ENCODE results near the gene STK24. TPM values are rescaled to one million over a fixed set of nuclear protein-coding genes. Genes with fewer than 3 reads are reported as not detected.

STK24 gene
- total and polyA plus RNA-seq, 2 of the 8 experiments (the other 6 are each of a cell fraction or from before 2014, with no cell fraction given) = 62.8 to 143 TPM

DNA sequence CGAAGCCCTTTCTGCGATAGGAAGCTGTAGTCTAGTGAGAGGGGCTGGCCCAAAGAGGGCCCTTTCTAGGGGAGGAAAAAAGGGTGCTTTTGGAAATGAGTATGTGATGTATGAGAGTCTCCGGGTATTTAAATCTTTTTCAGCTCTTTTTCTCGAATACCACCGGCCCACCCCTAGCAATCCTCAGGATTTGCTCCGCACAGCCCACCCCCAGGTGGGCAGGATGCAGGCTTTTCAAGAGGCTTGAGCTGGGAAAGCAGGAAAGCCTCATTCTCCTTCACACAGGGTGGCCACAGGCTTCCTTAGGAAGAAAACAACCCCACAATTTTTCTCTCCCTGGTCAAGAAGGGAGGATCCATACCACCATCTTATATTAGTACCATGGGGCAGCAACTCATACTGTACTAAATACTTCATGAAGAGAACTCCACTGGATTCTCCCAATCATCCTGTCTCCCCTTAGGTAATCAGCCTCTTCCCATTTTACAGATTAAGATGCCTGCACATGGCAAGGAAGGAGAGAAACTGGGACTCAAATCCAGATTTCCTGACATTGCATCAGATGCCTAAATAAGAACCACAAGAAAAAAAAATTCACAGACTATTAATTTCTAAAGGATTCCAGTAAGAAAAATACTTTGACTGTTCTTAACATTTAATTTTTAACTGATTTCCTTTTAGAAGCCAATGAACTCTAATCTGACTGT, 84.4 kb downstream of the STK24 start (continued):
- TF ChIP-seq, protein P1, sequence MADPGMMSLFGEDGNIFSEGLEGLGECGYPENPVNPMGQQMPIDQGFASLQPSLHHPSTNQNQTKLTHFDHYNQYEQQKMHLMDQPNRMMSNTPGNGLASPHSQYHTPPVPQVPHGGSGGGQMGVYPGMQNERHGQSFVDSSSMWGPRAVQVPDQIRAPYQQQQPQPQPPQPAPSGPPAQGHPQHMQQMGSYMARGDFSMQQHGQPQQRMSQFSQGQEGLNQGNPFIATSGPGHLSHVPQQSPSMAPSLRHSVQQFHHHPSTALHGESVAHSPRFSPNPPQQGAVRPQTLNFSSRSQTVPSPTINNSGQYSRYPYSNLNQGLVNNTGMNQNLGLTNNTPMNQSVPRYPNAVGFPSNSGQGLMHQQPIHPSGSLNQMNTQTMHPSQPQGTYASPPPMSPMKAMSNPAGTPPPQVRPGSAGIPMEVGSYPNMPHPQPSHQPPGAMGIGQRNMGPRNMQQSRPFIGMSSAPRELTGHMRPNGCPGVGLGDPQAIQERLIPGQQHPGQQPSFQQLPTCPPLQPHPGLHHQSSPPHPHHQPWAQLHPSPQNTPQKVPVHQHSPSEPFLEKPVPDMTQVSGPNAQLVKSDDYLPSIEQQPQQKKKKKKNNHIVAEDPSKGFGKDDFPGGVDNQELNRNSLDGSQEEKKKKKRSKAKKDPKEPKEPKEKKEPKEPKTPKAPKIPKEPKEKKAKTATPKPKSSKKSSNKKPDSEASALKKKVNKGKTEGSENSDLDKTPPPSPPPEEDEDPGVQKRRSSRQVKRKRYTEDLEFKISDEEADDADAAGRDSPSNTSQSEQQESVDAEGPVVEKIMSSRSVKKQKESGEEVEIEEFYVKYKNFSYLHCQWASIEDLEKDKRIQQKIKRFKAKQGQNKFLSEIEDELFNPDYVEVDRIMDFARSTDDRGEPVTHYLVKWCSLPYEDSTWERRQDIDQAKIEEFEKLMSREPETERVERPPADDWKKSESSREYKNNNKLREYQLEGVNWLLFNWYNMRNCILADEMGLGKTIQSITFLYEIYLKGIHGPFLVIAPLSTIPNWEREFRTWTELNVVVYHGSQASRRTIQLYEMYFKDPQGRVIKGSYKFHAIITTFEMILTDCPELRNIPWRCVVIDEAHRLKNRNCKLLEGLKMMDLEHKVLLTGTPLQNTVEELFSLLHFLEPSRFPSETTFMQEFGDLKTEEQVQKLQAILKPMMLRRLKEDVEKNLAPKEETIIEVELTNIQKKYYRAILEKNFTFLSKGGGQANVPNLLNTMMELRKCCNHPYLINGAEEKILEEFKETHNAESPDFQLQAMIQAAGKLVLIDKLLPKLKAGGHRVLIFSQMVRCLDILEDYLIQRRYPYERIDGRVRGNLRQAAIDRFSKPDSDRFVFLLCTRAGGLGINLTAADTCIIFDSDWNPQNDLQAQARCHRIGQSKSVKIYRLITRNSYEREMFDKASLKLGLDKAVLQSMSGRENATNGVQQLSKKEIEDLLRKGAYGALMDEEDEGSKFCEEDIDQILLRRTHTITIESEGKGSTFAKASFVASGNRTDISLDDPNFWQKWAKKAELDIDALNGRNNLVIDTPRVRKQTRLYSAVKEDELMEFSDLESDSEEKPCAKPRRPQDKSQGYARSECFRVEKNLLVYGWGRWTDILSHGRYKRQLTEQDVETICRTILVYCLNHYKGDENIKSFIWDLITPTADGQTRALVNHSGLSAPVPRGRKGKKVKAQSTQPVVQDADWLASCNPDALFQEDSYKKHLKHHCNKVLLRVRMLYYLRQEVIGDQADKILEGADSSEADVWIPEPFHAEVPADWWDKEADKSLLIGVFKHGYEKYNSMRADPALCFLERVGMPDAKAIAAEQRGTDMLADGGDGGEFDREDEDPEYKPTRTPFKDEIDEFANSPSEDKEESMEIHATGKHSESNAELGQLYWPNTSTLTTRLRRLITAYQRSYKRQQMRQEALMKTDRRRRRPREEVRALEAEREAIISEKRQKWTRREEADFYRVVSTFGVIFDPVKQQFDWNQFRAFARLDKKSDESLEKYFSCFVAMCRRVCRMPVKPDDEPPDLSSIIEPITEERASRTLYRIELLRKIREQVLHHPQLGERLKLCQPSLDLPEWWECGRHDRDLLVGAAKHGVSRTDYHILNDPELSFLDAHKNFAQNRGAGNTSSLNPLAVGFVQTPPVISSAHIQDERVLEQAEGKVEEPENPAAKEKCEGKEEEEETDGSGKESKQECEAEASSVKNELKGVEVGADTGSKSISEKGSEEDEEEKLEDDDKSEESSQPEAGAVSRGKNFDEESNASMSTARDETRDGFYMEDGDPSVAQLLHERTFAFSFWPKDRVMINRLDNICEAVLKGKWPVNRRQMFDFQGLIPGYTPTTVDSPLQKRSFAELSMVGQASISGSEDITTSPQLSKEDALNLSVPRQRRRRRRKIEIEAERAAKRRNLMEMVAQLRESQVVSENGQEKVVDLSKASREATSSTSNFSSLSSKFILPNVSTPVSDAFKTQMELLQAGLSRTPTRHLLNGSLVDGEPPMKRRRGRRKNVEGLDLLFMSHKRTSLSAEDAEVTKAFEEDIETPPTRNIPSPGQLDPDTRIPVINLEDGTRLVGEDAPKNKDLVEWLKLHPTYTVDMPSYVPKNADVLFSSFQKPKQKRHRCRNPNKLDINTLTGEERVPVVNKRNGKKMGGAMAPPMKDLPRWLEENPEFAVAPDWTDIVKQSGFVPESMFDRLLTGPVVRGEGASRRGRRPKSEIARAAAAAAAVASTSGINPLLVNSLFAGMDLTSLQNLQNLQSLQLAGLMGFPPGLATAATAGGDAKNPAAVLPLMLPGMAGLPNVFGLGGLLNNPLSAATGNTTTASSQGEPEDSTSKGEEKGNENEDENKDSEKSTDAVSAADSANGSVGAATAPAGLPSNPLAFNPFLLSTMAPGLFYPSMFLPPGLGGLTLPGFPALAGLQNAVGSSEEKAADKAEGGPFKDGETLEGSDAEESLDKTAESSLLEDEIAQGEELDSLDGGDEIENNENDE (IDR thresholded peaks at IDR 0.05; ENCODE audit: insufficient replicate concordance, low read length) = no peak
- TF ChIP-seq GTF2F1 (IDR thresholded peaks at IDR 0.05; ENCODE audit: borderline replicate concordance, low read depth, low read length) = no peak
- TF ChIP-seq NRF1 (IDR thresholded peaks at IDR 0.05; ENCODE audit: low read depth, low read length) = no peak
- no peak for TF ChIP-seq SIX5 (IDR thresholded peaks at IDR 0.05; ENCODE audit: low read depth, low read length)
- no peak for TF ChIP-seq RXRA (IDR thresholded peaks at IDR 0.05; ENCODE audit: insufficient read depth, low read depth, low read length)
- 0 out of 2 replicates have a peak, but pooled peaks have one; percentile 48 for TF ChIP-seq CEBPB (IDR thresholded peaks at IDR 0.05; ENCODE audit: low read depth, low read length)
- no peak for TF ChIP-seq CHD1 (IDR thresholded peaks at IDR 0.05; ENCODE audit: low read depth, low read length)
- TF ChIP-seq POU5F1 (IDR thresholded peaks at IDR 0.05; ENCODE audit: low read depth, low read length) = no peak
- 0 out of 2 replicates have a peak, but pooled peaks have one; percentile 27 for TF ChIP-seq KDM1A (IDR thresholded peaks at IDR 0.05; ENCODE audit: borderline replicate concordance, low read length)
